Muscle layer of colon (tissue), 2 donors: ENCODE results near the gene ANXA4.
"Not testable (repeated sequence)": the region's sequence is repeated elsewhere in the genome, so short reads cannot be mapped to it uniquely, and the experiment has no call there.

Source experiments
- H3K27ac ChIP-seq: one replicate; pipeline ENCODE4 v1.7.0; 2013; ENCODE audit warnings: low read depth, mild to moderate bottlenecking, low read length, moderate library complexity
- H3K27me3 ChIP-seq, 2 donors: one replicate each; pipeline ENCODE4 v1.7.0; 2013; ENCODE audit warnings: low read length in 2 of 2, mild to moderate bottlenecking in 2 of 2; ENCODE audit not compliant: insufficient read depth in 2 of 2, control insufficient read depth in 1 of 2
- H3K36me3 ChIP-seq: one replicate; pipeline ENCODE4 v1.7.0; 2013; ENCODE audit warnings: mild to moderate bottlenecking, low read length; ENCODE audit not compliant: insufficient read depth
- H3K4me1 ChIP-seq: one replicate; pipeline ENCODE4 v1.7.0; 2013; ENCODE audit warnings: mild to moderate bottlenecking, low read length; ENCODE audit not compliant: insufficient read depth
- H3K4me3 ChIP-seq, 2 donors: one replicate each; pipeline ENCODE4 v1.7.0; 2013; ENCODE audit warnings: low read length in 2 of 2, low read depth in 1 of 2, mild to moderate bottlenecking in 1 of 2, moderate library complexity in 1 of 2
- H3K9ac ChIP-seq: one replicate; pipeline ENCODE4 v1.7.0; 2013; ENCODE audit warnings: low read length
- H3K9me3 ChIP-seq: one replicate; pipeline ENCODE4 v1.7.0; 2013; ENCODE audit warnings: mild to moderate bottlenecking, low read length
- donor health status: abdominal sarcoma.
- donor health status: Adenocarcinoma of cecum.

The ANXA4 gene

GRCh38 chr2:69771461-69771860 lies 29.5 kb downstream of the ANXA4 start:
- Histone ChIP-seq H3K36me3 (no peaks in the 10 kb centered on the region), H3K9me3 (no peaks in the 10 kb centered on the region), H3K4me1 (peaks cover 24% of the 10 kb centered on the region), H3K27ac (no peak overlapping the region), H3K4me3 (no peak overlapping the region), H3K27me3 (no peaks in the 10 kb centered on the region), H3K9ac (no peak overlapping the region)

- H3K4me3 ChIP-seq = no peak overlapping the region
- H3K36me3 ChIP-seq = no peaks in the 10 kb centered on the region
- no peaks in the 10 kb centered on the region for H3K27me3 ChIP-seq
- H3K27ac ChIP-seq = no peak overlapping the region
- H3K4me1 ChIP-seq = peaks cover 13% of the 10 kb centered on the region
- no peaks in the 10 kb centered on the region for H3K9me3 ChIP-seq
- H3K9ac ChIP-seq = no peak overlapping the region
These were observed 31.3 kb downstream of the ANXA4 start for GRCh38 chr2:69773206-69773605.

GRCh38 chr2:69774258-69774983 lies 32.5 kb downstream of the ANXA4 start:
- peaks cover 13% of the 10 kb centered on the region for H3K4me1 ChIP-seq
- H3K9me3 ChIP-seq, H3K9ac ChIP-seq, H3K27ac ChIP-seq, H3K36me3 ChIP-seq, H3K4me3 ChIP-seq, H3K27me3 ChIP-seq: not testable (repeated sequence)

- Histone ChIP-seq H3K27me3 (no peaks in the 10 kb centered on the region), H3K36me3 (no peaks in the 10 kb centered on the region), H3K4me3 (no peak overlapping the region), H3K9ac (no peak overlapping the region), H3K9me3 (no peaks in the 10 kb centered on the region), H3K4me1 (peaks cover 7% of the 10 kb centered on the region), H3K27ac (no peak overlapping the region)
These were observed 33.3 kb downstream of the ANXA4 start for GRCh38 chr2:69774984-69775982.

GRCh38 chr2:69776886-69777785 lies 35.2 kb downstream of the ANXA4 start:
- Histone ChIP-seq H3K4me1 (peaks cover 4% of the 10 kb centered on the region), H3K9me3 (no peaks in the 10 kb centered on the region), H3K9ac (no peak overlapping the region), H3K27ac (no peak overlapping the region), H3K4me3 (no peak overlapping the region), H3K36me3 (no peaks in the 10 kb centered on the region), H3K27me3 (no peaks in the 10 kb centered on the region)

GRCh38 chr2:69777786-69778105 lies 35.8 kb downstream of the ANXA4 start:
- Histone ChIP-seq H3K4me3 (no peak overlapping the region), H3K9ac (no peak overlapping the region), H3K27me3 (no peaks in the 10 kb centered on the region), H3K9me3 (no peaks in the 10 kb centered on the region), H3K36me3 (no peaks in the 10 kb centered on the region), H3K4me1 (peaks cover 4% of the 10 kb centered on the region), H3K27ac (no peak overlapping the region)

GRCh38 chr2:69779258-69780001 lies 37.5 kb downstream of the ANXA4 start:
- Histone ChIP-seq H3K4me1 (no peaks in the 10 kb centered on the region), H3K36me3 (peaks cover 6% of the 10 kb centered on the region), H3K4me3 (no peak overlapping the region), H3K27ac (no peak overlapping the region), H3K9ac (no peak overlapping the region), H3K9me3 (no peaks in the 10 kb centered on the region), H3K27me3 (no peaks in the 10 kb centered on the region)

GRCh38 chr2:69780921-69781320 lies 39.0 kb downstream of the ANXA4 start:
- H3K27me3 ChIP-seq = no peaks in the 10 kb centered on the region
- H3K9ac ChIP-seq = no peak overlapping the region
- no peak overlapping the region for H3K4me3 ChIP-seq
- H3K27ac ChIP-seq = no peak overlapping the region
- peaks cover 6% of the 10 kb centered on the region for H3K36me3 ChIP-seq
- H3K9me3 ChIP-seq = no peaks in the 10 kb centered on the region
- H3K4me1 ChIP-seq = no peaks in the 10 kb centered on the region

- no peak overlapping the region for H3K27ac ChIP-seq
- peaks cover 6% of the 10 kb centered on the region for H3K36me3 ChIP-seq
- no peak overlapping the region for H3K4me3 ChIP-seq
- H3K9me3 ChIP-seq = no peaks in the 10 kb centered on the region
- no peaks in the 10 kb centered on the region for H3K27me3 ChIP-seq
- no peaks in the 10 kb centered on the region for H3K4me1 ChIP-seq
- no peak overlapping the region for H3K9ac ChIP-seq
These were observed 39.7 kb downstream of the ANXA4 start for GRCh38 chr2:69781321-69782248.

GRCh38 chr2:69784228-69784627 lies 42.3 kb downstream of the ANXA4 start:
- Histone ChIP-seq H3K36me3 (peaks cover 15% of the 10 kb centered on the region), H3K9me3 (no peaks in the 10 kb centered on the region), H3K27me3 (no peaks in the 10 kb centered on the region), H3K9ac (no peak overlapping the region), H3K4me1 (peaks cover 3% of the 10 kb centered on the region), H3K4me3 (no peak overlapping the region), H3K27ac (no peak overlapping the region)
